OCI-LY3 (cell line): ENCODE measurements around the gene NEK10.

Experiments used
- CTCF ChIP-seq: fragments of 200-600, 300-600 bp; sonication (generic); IDR thresholded peaks from 2 replicates; pipeline ENCODE4 v1.5.1; 2014; ENCODE audit warnings: antibody characterized with exemption, low read length, low read depth
- EZH2phosphoT487 ChIP-seq: fragments of 200-600 bp; shearing (Covaris generic); IDR thresholded peaks from 2 replicates; pipeline ENCODE4 v1.6.1; 2018; ENCODE audit warnings: antibody characterized with exemption, mixed run types, low read depth

GRCh38 chr3:27354161-27354560 lies 15.0 kb downstream of the NEK10 start:
- TF ChIP-seq CTCF = no peak
- TF ChIP-seq EZH2phosphoT487 = no peak
